Urothelium cell line (cell line): ENCODE data around the gene BMPER.

Source experiments
- DNase-seq: peaks from one replicate; pipeline ENCODE4 v3.0.0; 2011; ENCODE audit warnings: low spot score, mixed read lengths
- FAIRE-seq: peaks from 2 replicates; lab custom pipeline; 2011; peaks lifted over from hg19 to GRCh38; lab: Jason Lieb, UNC

The BMPER gene

DNA sequence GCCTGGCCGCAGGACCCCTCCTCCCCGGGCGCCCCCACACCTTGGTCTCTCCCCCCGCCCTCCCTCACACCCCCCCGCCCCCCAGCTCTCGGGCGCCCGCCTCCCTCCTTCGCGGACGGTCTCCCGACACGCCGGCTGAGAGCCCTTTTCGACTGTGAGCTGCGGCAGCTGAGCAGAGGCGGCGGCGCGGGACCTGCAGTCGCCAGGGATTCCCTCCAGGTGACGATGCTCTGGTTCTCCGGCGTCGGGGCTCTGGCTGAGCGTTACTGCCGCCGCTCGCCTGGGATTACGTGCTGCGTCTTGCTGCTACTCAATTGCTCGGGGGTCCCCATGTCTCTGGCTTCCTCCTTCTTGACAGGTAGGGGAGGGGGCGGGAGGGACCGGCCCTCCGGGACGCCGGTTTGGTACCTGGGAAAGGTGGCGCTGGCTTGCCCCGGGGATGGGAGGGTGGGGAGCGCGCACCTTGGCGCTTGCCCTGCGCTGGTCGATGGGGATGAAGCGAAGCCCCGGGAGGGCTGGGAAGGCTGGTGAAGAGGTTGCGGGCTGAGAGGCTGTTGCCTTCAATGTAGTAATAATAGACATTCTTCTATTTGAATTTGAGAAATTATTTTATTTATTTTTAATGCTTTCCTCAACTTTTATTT, at the start of gene BMPER:
Gene BMPER, plus strand, starts transcription at position 151 of the 644 bp plus-strand sequence. Its CDS starts 75 bp downstream, at position 226.
- DNase-seq (peak; percentile 55), FAIRE-seq (no peak)

- no peak for DNase-seq
- no peak for FAIRE-seq
Measured at GRCh38 chr7:33861947-33862346, 43.4 kb upstream of the BMPER start.

- FAIRE-seq (peak; percentile 82), DNase-seq (no peak)
Measured at GRCh38 chr7:33862946-33863814, 42.2 kb upstream of the BMPER start.

- DNase-seq (no peak), FAIRE-seq (no peak)
Measured at GRCh38 chr7:33868166-33868565, 37.2 kb upstream of the BMPER start.

- DNase-seq = no peak
- FAIRE-seq = peak; percentile 35
Measured at GRCh38 chr7:33869176-33869575, 36.2 kb upstream of the BMPER start.

GRCh38 chr7:33870120-33870519, 35.2 kb upstream of the BMPER start:
- FAIRE-seq (peak; percentile 30), DNase-seq (no peak)

GRCh38 chr7:33872870-33873269, 32.5 kb upstream of the BMPER start:
- FAIRE-seq = peak; percentile 42
- no peak for DNase-seq

GRCh38 chr7:33873518-33873917, 31.8 kb upstream of the BMPER start:
- FAIRE-seq = no peak
- DNase-seq = no peak

DNA sequence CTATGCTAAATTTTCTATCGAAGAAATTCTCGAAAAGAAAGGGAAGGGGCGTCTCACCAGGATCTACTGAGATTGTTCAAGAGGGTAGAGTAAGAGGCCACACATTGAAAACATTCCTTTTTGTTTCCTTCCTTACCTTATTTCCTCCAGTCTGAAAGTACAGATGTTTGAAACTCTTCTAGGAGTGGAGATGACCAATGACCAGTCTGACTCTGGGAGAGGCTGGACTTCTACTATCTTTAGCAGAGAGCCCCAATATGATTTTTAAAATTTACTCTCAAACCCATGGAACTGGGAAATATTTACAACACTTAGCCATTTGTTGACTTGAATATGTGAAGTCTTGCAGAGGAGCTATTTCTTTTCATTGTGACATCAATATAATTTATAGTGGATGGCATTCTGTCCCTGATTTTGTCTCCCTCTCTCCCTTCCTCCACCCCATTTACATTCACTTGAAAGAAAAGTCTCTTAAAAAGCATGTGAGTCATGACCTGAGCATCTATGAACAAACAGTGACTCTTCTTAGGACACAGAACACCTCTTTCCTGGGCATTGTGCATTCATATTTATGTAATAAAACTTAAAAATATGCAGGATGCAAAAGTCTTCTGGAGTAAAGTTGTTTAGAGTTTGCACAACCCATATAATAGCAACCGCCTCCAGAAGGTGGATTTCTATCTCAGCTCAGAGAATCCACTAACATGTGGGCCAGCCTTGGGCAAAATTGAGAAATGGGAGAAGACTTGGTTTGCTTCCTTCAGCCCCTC, 31.2 kb upstream of the BMPER start:
- DNase-seq (peak; percentile 64), FAIRE-seq (no peak)

DNA sequence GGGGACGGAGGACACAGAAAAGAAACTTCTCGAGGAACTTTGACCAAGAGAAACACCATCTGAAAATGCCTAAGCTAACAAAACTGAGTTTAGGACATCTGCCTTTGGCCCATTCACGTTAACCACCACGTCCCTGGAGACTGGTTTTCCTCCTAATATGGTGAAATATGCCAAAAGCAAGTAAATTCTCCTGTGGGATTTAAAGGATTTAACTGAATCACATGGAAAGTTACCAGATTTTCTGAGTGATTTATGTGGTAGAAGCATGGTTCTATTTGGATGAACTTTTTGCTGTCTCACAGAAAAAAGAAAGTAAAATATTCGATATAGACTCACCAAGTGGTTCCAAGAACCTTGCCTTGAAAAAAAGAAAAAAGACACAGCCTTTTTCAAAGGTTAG, 30.4 kb upstream of the BMPER start:
- DNase-seq (no peak), FAIRE-seq (no peak)

- DNase-seq (no peak), FAIRE-seq (no peak)
Measured at GRCh38 chr7:33876596-33877274, 28.6 kb upstream of the BMPER start.

DNA sequence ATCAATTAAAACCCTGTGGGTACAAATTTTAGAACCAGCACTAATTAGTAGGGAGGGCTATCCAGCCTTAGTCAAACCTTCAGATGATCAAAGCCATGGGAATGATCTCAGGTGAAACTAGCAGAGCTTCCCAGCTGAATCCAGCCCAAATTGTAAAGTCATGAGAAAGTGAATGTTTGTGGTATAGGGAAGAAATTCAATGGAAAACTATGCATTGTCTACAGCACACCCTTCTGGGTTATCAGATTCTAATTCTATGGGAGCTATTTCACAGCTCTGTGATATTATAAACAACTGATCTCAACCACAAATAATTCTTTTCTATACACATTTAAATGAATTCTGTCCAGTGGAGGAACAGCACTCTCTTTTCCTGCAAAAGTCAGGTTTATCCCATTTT, 24.6 kb upstream of the BMPER start:
- no peak for DNase-seq
- no peak for FAIRE-seq

DNA sequence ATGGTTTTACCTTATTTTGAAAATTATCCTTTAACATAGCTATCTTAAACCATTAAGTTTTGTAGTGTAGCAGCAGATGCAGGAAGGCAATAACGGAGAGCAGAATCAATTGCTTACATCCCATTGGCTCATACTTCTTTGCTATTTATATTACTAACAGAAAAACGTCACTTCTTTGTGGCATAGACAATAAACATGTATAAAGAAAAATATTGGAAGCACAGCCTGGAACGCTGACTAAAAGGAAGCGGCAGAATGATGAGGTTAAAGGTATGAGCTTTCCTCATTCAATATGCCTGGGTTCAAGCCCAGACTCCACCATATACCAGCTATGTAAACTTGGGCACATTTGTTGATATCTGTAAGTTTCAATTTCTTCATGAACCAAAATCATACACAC, 24.0 kb upstream of the BMPER start:
- FAIRE-seq (no peak), DNase-seq (no peak)

DNA sequence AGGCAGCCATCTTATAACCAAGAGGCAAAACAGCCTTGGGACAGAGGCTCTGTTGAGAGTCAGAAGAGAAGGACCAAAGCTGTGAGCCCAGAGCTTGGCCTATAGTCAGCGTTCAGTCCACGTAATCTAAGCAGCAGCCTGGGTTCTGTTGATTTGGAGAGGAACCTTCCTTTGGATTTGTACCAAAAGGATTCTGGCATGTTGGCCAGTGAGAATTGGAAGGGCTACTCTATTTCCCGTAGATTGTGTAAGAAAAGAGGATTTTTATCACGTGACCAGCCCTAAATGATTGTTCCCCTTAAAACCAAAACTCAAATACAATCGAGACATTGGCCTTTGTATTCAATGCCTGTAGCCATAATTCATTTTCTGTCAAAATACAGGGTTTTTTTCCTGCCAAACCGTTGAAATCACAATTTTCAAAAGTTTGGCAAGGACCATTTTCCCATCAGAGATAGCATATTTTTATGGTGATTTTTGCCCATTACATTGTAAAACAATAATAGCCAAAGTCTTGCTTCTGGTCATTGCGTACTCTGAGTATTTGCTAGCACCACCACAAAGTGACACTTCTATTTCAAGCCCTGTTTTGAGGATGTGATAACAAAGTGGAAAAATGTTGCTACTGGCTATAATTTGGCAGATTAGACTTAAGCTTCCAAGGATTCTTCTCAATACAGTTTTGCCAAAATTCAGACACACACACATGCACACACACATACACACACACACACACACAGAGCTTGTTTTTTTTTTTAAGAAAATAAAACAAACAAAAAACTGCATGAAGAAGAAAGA, 23.1 kb upstream of the BMPER start:
- FAIRE-seq = no peak

DNA sequence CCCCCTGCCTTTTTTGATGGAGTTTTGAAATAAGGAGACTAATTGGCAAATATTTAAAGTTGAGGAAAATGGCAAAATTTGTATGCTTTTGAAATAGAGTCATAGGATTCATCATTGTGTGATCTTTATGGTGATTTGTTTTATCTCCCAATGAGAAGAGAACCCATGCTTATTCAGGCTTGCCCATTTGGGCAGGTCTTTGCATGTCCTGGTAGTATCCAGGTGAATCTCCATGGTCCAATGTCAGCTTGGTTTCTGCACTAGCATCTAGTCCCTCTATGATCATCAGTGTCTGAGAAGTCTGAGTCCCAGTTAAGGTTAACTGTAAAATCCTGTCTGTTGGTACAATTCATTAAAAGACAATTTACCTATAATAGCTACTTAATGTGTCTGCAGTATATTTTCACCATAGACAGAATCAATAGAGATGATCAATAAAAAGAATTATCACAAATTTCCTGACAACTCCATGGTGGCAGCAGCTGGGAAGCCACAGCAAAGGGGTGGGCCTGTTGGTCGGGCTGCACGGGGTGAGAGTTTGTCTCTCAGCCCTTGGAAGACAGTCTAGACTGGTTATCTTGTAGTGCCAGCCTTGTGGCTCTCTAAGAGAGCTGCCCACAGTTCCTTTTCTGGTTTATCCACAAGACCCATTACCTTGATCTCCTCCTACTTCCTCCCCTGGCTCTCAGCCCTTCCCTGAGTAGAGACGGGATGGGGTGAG, 22.2 kb upstream of the BMPER start:
- DNase-seq = no peak
- FAIRE-seq = no peak

More for the DNA sequence above, 23.1 kb upstream of the BMPER start:
- no peak for DNase-seq

DNA sequence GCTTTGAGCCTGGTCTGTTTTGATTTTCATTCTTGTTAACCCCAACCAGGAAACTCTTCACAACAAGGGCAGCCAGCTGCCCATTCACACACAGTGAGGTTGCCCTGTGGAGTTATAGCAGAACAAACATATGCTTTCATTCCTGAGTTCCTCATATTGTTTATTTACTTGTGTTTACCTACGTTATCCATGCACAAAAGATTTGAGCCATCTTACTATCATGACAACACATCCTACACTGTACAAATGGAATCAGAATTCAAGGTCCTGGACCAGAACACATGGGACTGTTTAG, 21.7 kb upstream of the BMPER start:
- no peak for DNase-seq
- peak; percentile 48 for FAIRE-seq

DNA sequence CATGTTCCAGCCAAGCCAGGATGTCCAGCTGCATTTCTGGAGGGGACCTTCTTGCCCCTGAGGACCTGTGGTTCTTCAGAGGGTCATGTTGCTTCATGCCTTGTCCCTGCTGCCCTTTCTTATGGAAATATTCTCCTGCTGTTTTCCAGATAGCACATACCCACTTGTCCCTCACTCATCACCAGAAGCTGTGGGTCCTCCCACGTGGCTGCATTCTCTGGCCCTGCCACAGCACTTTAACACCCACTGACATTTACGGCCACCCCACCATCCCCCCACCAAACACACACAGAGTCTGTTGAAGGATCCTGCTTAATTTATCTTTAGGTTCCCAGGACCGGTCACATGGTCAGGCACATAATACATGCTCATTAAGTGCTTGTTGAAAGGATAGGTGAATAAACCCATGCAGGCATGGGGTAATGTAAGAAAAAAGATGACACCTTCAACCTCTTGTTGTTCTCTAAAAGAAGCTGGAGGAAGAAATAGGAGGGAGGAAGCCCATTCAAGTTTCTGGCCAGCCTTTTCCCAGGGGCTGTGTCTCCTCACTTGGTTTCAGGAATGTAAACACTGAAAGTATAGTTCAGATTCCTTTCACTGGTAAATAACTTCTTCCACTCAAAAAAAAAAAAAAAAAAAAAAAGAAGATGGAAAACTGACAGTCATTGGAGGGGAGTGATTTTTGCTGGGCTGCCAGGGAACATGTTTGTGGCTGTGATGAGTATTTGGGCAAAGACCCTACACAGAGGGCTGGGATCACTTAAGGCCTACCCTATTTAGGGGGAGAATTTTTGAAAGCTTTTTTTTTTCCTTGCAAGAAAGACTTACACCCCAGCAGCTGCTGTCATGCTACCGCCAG, 19.8 kb upstream of the BMPER start:
- no peak for FAIRE-seq
- no peak for DNase-seq

- DNase-seq = peak; percentile 47
- FAIRE-seq = peak; percentile 58
Measured at GRCh38 chr7:33886149-33886623, 19.2 kb upstream of the BMPER start.
